K562 (cell line): ENCODE data around the gene BMS1. TPM values are rescaled to one million over a fixed set of nuclear protein-coding genes. Genes with fewer than 3 reads are reported as not detected.
A peak's percentile ranks its signal among the peaks of the same experiment; 100 is the strongest.

Experiments
- FIP1L1 ChIP-seq: fragments of 200-400 bp; formaldehyde crosslinking; IDR thresholded peaks from 2 replicates; pipeline ENCODE4 v1.6.1; 2018; ENCODE audit warnings: mild to moderate bottlenecking, low read depth, low read length; ENCODE audit not compliant: poor library complexity, severe bottlenecking
- PREB ChIP-seq: sonication (generic); formaldehyde crosslinking; IDR thresholded peaks from 2 replicates; pipeline ENCODE4 v1.8.1; 2023; ENCODE audit warnings: mild to moderate bottlenecking, missing genetic modification reagents
- SOX6 ChIP-seq: fragments of 450-650 bp; IDR thresholded peaks from 2 replicates; pipeline ENCODE4 v1.6.1; 2014; ENCODE audit warnings: mild to moderate bottlenecking
- SRF ChIP-seq, 2 experiments: fragments of 250-450, 450-650 bp in 1 of 2; sonication (Bioruptor Pico) in 1 of 2; sonication (generic) in 1 of 2; formaldehyde crosslinking; IDR thresholded peaks; 2 replicates each; pipeline versions ENCODE4 v1.5.0 to v1.5.1; 2020 to 2022; ENCODE audit warnings: mild to moderate bottlenecking in 1 of 2, missing genetic modification reagents in 1 of 2
- TAF7 ChIP-seq: fragments of 450-650 bp; IDR thresholded peaks from 2 replicates; pipeline ENCODE4 v1.6.1; 2016; ENCODE audit warnings: missing genetic modification characterization, missing compliant biosample characterization
- TEAD4 ChIP-seq, 2 experiments: sonication (generic) in 1 of 2; formaldehyde crosslinking in 1 of 2; IDR thresholded peaks; 2 replicates each; pipeline versions ENCODE4 v1.6.1 to v1.8.0; 2012 to 2022; ENCODE audit warnings: borderline replicate concordance in 1 of 2, inconsistent platforms in 1 of 2, low read length in 1 of 2, mild to moderate bottlenecking in 1 of 2, missing genetic modification reagents in 1 of 2
- YY1 ChIP-seq, 3 experiments: IDR thresholded peaks; 2 replicates each; pipeline ENCODE4 v1.6.1; 2011; ENCODE audit warnings: low read length in 2 of 3, mild to moderate bottlenecking in 2 of 3, moderate library complexity in 2 of 3, borderline replicate concordance in 1 of 3, control low read depth in 1 of 3, low read depth in 1 of 3; ENCODE audit not compliant: insufficient read depth in 3 of 3, insufficient replicate concordance in 2 of 3, control insufficient read depth in 1 of 3, insufficient read length in 1 of 3; ENCODE audit errors: extremely low read depth in 1 of 3
- ZBTB40 ChIP-seq, 2 experiments: fragments of 450-650 bp in 1 of 2; sonication (generic) in 1 of 2; formaldehyde crosslinking in 1 of 2; IDR thresholded peaks; 2 replicates each; pipeline versions ENCODE4 v1.7.1 to v1.9.0; 2016 to 2022; ENCODE audit warnings: inconsistent platforms in 1 of 2, mild to moderate bottlenecking in 1 of 2, missing genetic modification reagents in 1 of 2
- ZNF24 ChIP-seq: fragments of 450-650 bp; IDR thresholded peaks from 2 replicates; pipeline ENCODE4 v1.6.1; 2016
- ZNF76 ChIP-seq: fragments of 250-450 bp; sonication (Bioruptor Pico); IDR thresholded peaks from 2 replicates; pipeline ENCODE4 v1.4.0; 2020; ENCODE audit warnings: mild to moderate bottlenecking, moderate library complexity, borderline replicate concordance
- polyA plus RNA-seq, 8 experiments: library from polyadenylated mRNA; depleted of rRNA in 4 of 8; stranded (reverse) in 5 of 8; unstranded in 3 of 8; fragments of >200 nt; fragmentation: Nextera tagmentation in 2 of 8; fragmentation: Illumina TruSeq in 1 of 8; extraction: Ambion mirVana in 2 of 8; extraction: Trizol in 1 of 8; gene quantifications; 2 replicates each; pipeline versions ENCODE4 v1.2.1 to v1.2.3, GENCODE V29; 2011 to 2014; ENCODE audit warnings: inconsistent platforms in 1 of 8, missing spikeins in 1 of 8
- total RNA-seq, 7 experiments: library from RNA; depleted of rRNA in 6 of 7; stranded (reverse); fragments of >200 nt in 6 of 7; fragmentation: Illumina TruSeq in 2 of 7; extraction: Trizol in 2 of 7; gene quantifications; 2 replicates each; pipeline versions ENCODE4 v1.2.1 to v1.2.3, GENCODE V29; 2011 to 2021; ENCODE audit warnings: low replicate concordance in 1 of 7

The BMS1 gene
- total and polyA plus RNA-seq, 9 of the 15 experiments (the other 6 are each of a cell fraction or from before 2014, with no cell fraction given), result 11.1 to 46.9 (median 32.7) TPM

- TF ChIP-seq ZBTB40 (IDR thresholded peaks at IDR 0.05) (peak; percentile 100), ZBTB40 (CRISPR knock-in tag; IDR thresholded peaks at IDR 0.05) (no peak), YY1 (IDR thresholded peaks at IDR 0.05; ENCODE audit: borderline replicate concordance in 1 of 3, control insufficient read depth in 1 of 3, extremely low read depth in 1 of 3, insufficient read depth in 3 of 3, insufficient read length in 1 of 3, insufficient replicate concordance in 2 of 3, low read depth in 1 of 3, low read length in 2 of 3) (peak; percentile 38 to 91 (median 81)), SRF (CRISPR knock-in tag; IDR thresholded peaks at IDR 0.05) (peak in 1 of 2 experiments; percentile 73; a peak in 2 of 4 replicates), SOX6 (peak; percentile 79), TAF7 (tag) (peak; percentile 99), PREB (peak; percentile 99), ZNF24 (peak; percentile 80), TEAD4 (IDR thresholded peaks at IDR 0.05; ENCODE audit: low read length) (peak; percentile 66; the same call in 1 of the 2 replicates), TEAD4 (CRISPR knock-in tag; IDR thresholded peaks at IDR 0.05; ENCODE audit: borderline replicate concordance) (no peak), FIP1L1 (peak; percentile 88), ZNF76 (CRISPR knock-in tag) (peak; percentile 16; the same call in 1 of the 2 replicates)
These were observed at the start of gene BMS1 (continued) for GRCh38 chr10:42782446-42783180.
